ENCODE measurements around the gene C15orf40. TPM values are rescaled to one million over a fixed set of nuclear protein-coding genes. Genes with fewer than 3 reads are reported as not detected.

The C15orf40 gene
- total and polyA plus RNA-seq, 3 donors from 2014 or later = 22.8 to 55.2 (median 24.7) TPM

DNA sequence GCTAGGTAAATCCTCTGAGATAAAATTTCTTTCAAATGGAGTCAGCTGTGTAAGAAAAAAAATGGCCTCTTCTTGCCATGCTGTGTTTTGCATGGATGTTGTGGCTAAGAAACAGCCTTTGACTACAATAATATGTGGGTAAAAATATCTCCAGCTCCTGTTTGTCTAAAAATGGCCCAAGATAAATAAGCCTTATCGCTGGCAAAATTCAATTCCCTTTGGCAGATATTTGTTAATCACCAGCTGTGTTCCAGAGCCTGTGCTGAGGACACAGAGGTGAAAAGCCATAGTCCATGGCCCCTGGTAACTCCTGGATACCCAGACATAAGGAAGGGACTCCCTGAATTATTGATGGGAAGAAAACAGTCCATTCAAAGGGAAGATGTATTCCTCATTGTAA, 40.7 kb downstream of the C15orf40 start:
- no peaks in the 10 kb centered on the region for H3K4me1 ChIP-seq
- H3K27me3 ChIP-seq = no peaks in the 10 kb centered on the region
- WGBS, 2 donors = 65 to 85% methylated on average over 1 of the region's 1 CpG
- no peaks in the 10 kb centered on the region for H3K9me3 ChIP-seq
- H3K27ac ChIP-seq = no peak overlapping the region
- TF ChIP-seq CTCF (IDR thresholded peaks at IDR 0.05) = no peak
- TF ChIP-seq POLR2A (IDR thresholded peaks at IDR 0.05) = no peak
- intact Hi-C loops (cut with DNase I; ENCODE audit: low total_unique reads) = no loop called here
- H3K4me3 ChIP-seq = no peak overlapping the region
- no peak for DNase-seq
- no peaks in the 10 kb centered on the region for H3K36me3 ChIP-seq (ENCODE audit: low read depth, missing control alignments)

DNA sequence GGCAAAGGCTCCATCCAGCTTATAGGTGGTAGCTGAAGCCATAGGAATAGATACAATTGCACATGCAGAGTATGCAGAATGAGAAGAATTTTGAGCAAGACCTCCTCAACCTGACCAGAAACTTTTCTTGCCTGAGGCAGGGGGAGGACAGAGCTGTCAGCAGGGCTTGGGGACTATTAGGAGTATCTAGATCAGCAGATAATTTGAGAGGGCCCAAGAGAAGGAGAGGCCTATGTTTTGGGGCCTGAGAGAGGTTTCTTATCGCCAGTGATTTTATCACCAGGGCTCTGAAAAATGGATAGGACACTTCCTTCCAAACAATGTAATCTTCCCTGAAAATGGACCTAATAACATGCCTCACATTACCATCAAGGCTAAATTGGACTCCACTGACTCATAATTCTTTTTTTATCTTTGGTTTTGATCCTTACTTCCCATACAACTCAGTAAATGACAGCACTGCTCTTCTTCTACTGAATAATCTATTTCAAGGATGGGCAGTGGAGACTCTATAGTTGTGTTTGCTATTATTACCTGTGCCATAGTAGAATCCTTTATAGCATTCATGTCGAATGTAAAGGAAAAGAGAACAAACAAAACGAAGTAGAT, 41.3 kb downstream of the C15orf40 start:
- Histone ChIP-seq H3K36me3 (ENCODE audit: low read depth, missing control alignments) (no peaks in the 10 kb centered on the region), H3K27me3 (no peaks in the 10 kb centered on the region), H3K27ac (no peak overlapping the region), H3K9me3 (no peaks in the 10 kb centered on the region), H3K4me3 (no peak overlapping the region), H3K4me1 (no peaks in the 10 kb centered on the region)
- TF ChIP-seq CTCF (IDR thresholded peaks at IDR 0.05) (no peak), POLR2A (IDR thresholded peaks at IDR 0.05) (no peak)
- intact Hi-C loops (cut with DNase I; ENCODE audit: low total_unique reads) = no loop called here
- 77 to 79% methylated on average over 3 of the region's 3 CpGs for WGBS, 2 donors
- no peak for DNase-seq

GRCh38 chr15:82969353-82969752, 42.1 kb downstream of the C15orf40 start:
- intact Hi-C loops (cut with DNase I; ENCODE audit: low total_unique reads) = no loop called here
- no peak for DNase-seq

DNA sequence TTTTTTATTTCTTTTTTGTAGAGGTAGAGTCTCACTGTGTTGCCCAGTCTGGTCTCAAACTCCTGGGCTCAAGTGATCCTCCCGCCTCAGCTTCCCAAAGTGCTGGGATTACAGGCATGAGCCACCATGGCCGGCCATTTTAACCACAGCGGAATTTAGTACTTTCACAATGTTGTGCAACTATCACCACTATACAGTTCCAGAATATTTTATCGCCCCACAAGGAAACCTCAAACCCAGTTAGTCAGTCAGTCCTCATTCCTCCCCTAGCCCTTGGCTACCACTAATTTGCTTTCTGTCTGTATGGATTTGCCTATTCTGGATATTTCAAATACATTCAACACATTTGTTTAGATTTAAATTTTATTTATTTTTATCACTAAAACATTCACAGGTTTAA, 43.4 kb downstream of the C15orf40 start:
- H3K4me3 ChIP-seq = no peak overlapping the region
- no peaks in the 10 kb centered on the region for H3K4me1 ChIP-seq
- no peaks in the 10 kb centered on the region for H3K36me3 ChIP-seq (ENCODE audit: low read depth, missing control alignments)
- WGBS, 2 donors = 89 to 90% methylated on average over 4 of the region's 4 CpGs
- H3K27ac ChIP-seq = no peak overlapping the region
- intact Hi-C loops (cut with DNase I; ENCODE audit: low total_unique reads) = no loop called here
- H3K9me3 ChIP-seq = no peaks in the 10 kb centered on the region
- TF ChIP-seq POLR2A (IDR thresholded peaks at IDR 0.05) = no peak
- TF ChIP-seq CTCF (IDR thresholded peaks at IDR 0.05) = no peak
- no peak for DNase-seq
- no peaks in the 10 kb centered on the region for H3K27me3 ChIP-seq

More at GRCh38 chr15:82969353-82969752, 42.1 kb downstream of the C15orf40 start:
- H3K9me3 ChIP-seq = no peaks in the 10 kb centered on the region
- TF ChIP-seq POLR2A (IDR thresholded peaks at IDR 0.05) (no peak), CTCF (IDR thresholded peaks at IDR 0.05) (no peak)
- no peaks in the 10 kb centered on the region for H3K4me1 ChIP-seq
- H3K36me3 ChIP-seq (ENCODE audit: low read depth, missing control alignments) = no peaks in the 10 kb centered on the region
- H3K27me3 ChIP-seq = no peaks in the 10 kb centered on the region
- 85 to 88% methylated on average over 7 of the region's 7 CpGs for WGBS, 2 donors
- H3K4me3 ChIP-seq = no peak overlapping the region
- H3K27ac ChIP-seq = no peak overlapping the region

- TF ChIP-seq POLR2A (IDR thresholded peaks at IDR 0.05) (no peak), CTCF (IDR thresholded peaks at IDR 0.05) (no peak)
- no peak overlapping the region for H3K4me3 ChIP-seq
- 82 to 85% methylated on average over 4 of the region's 4 CpGs for WGBS, 2 donors
- H3K4me1 ChIP-seq = no peaks in the 10 kb centered on the region
- DNase-seq = no peak
- no peaks in the 10 kb centered on the region for H3K27me3 ChIP-seq
- H3K36me3 ChIP-seq (ENCODE audit: low read depth, missing control alignments) = no peaks in the 10 kb centered on the region
- intact Hi-C loops (cut with DNase I; ENCODE audit: low total_unique reads) = no loop called here
- no peaks in the 10 kb centered on the region for H3K9me3 ChIP-seq
- H3K27ac ChIP-seq = no peak overlapping the region
Observed at GRCh38 chr15:82966671-82967071, 44.8 kb downstream of the C15orf40 start.

Data from testis (tissue), 3 donors.